IPS-15b (cell line): ENCODE data around the gene MVP.

ENCODE experiments used
- H3K27me3 ChIP-seq: one replicate; pipeline ENCODE4 v1.6.1; 2013; ENCODE audit warnings: low read length; ENCODE audit not compliant: control insufficient read depth, insufficient read depth
- H3K36me3 ChIP-seq: one replicate; pipeline ENCODE4 v1.6.1; 2013; ENCODE audit warnings: low read length; ENCODE audit not compliant: control insufficient read depth, insufficient read depth
- H3K4me1 ChIP-seq: one replicate; pipeline ENCODE4 v1.6.1; 2013; ENCODE audit warnings: mild to moderate bottlenecking, low read length; ENCODE audit not compliant: control insufficient read depth, insufficient read depth
- H3K4me3 ChIP-seq: one replicate; pipeline ENCODE4 v1.5.1; 2013; ENCODE audit warnings: low read depth, low read length
- H3K9ac ChIP-seq: one replicate; pipeline ENCODE4 v1.6.1; 2013; ENCODE audit warnings: low read depth, mild to moderate bottlenecking, low read length
- H3K9me3 ChIP-seq: one replicate; pipeline ENCODE4 v1.6.1; 2013; ENCODE audit warnings: mild to moderate bottlenecking, low read length; ENCODE audit not compliant: control insufficient read depth, insufficient read depth

Gene MVP

DNA sequence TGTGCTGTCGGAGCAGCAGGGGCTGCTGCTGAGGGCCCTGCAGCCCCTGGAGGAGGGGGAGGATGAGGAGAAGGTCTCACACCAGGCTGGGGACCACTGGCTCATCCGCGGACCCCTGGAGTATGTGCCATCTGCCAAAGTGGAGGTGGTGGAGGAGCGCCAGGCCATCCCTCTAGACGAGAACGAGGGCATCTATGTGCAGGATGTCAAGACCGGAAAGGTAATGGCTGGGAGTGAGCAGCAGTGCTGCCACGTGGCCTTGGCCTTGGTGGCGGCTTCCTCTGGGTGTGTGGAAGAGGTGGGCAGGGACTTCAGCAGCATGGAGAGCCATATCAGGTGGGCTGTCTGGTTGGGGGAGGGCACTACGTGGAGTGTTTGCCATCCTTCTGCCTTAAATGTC is 20.0 kb downstream of the MVP start:
- no peaks in the 10 kb centered on the region for H3K27me3 ChIP-seq
- no peak overlapping the region for H3K9ac ChIP-seq
- no peaks in the 10 kb centered on the region for H3K36me3 ChIP-seq
- H3K4me3 ChIP-seq: no peak overlapping the region
- H3K4me1 ChIP-seq: no peaks in the 10 kb centered on the region
- no peaks in the 10 kb centered on the region for H3K9me3 ChIP-seq

DNA sequence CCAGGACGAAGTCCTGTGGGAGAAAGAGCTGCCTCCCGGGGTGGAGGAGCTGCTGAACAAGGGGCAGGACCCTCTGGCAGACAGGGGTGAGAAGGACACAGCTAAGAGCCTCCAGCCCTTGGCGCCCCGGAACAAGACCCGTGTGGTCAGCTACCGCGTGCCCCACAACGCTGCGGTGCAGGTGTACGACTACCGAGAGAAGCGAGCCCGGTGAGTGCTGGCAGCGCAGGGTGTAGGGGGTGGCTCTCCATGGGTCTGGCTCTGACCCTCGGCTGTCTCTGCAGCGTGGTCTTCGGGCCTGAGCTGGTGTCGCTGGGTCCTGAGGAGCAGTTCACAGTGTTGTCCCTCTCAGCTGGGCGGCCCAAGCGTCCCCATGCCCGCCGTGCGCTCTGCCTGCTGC is 21.4 kb downstream of the MVP start:
- Histone ChIP-seq H3K9me3 (no peaks in the 10 kb centered on the region), H3K4me3 (no peak overlapping the region), H3K4me1 (no peaks in the 10 kb centered on the region), H3K27me3 (no peaks in the 10 kb centered on the region), H3K36me3 (no peaks in the 10 kb centered on the region), H3K9ac (no peak overlapping the region)

DNA sequence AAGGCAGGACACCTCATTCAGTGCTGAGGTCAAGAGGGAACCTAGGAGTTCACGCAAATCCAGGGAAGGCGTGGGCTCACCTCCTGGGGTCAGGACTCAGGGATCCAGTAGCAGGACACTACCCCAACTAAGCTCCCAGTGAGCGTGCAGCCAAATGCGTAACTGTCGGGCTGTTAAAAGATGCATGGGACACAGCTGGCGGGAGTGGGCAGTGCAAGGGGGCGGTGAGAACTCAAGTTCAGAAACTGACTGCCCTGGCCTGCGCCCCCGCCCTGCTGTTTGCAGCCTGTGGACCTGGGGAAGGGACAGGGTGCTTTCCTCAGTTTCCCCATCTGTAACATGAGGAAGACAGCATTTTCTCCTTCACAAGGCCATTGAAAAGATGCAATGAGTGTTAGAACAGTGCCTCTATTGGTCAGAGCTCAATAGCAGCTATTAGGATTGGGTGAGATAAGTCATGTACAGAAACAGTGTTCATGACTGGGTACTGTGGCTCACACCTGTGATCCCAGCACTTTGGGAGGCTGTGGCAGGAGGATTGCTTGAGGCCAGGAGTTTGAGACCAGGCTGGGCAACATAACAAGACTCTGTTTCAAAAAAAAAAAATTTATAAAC is 22.6 kb downstream of the MVP start:
- no peak overlapping the region for H3K4me3 ChIP-seq
- H3K4me1 ChIP-seq: no peaks in the 10 kb centered on the region
- no peaks in the 10 kb centered on the region for H3K9me3 ChIP-seq
- no peak overlapping the region for H3K9ac ChIP-seq
- H3K27me3 ChIP-seq: no peaks in the 10 kb centered on the region
- no peaks in the 10 kb centered on the region for H3K36me3 ChIP-seq

DNA sequence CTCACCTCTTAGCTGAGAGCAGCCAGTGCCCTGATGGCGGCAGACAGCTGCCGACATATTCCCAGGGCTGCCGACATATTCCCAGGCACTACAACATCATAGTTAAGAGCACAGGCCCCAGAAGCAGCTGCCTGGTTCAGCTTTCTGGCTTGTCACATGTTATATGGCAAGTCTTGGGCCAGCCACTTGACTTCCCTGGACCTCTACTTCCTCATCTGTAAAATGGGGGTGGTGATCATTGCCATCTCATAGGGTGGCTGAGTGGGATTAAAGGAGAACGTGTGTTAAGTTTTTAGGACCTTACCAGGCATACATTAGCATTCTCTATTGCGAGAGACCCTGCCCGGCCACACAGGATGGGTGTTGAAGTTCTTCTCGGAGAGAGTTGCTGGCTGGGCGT is 23.7 kb downstream of the MVP start:
- H3K4me1 ChIP-seq: no peaks in the 10 kb centered on the region
- H3K36me3 ChIP-seq: no peaks in the 10 kb centered on the region
- H3K4me3 ChIP-seq: no peak overlapping the region
- H3K27me3 ChIP-seq: no peaks in the 10 kb centered on the region
- H3K9me3 ChIP-seq: no peaks in the 10 kb centered on the region
- no peak overlapping the region for H3K9ac ChIP-seq

DNA sequence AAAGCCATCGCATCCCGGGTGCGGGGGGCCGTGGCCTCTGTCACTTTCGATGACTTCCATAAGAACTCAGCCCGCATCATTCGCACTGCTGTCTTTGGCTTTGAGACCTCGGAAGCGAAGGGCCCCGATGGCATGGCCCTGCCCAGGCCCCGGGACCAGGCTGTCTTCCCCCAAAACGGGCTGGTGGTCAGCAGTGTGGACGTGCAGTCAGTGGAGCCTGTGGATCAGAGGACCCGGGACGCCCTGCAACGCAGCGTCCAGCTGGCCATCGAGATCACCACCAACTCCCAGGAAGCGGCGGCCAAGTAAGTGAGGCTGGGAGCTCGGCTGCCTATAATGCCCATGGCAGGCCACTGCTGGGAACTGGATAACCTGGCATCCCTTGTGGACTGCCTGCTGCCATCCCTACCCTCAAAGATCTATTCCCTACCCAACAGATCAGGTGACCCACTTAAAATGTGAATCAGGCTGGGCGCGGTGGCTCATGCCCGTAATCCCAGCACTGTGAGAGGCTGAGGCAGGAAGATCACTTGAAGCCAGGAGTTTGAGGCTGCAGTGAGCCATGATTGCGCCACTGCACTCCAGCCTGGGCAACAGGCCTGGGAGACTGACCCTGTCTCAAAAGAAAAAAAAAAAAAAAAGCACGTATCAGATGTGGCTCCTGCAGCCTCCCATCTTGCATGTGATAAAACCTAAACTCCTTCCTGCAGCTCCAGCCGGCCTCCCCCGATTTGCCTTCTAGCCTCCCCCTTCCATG is 24.5 kb downstream of the MVP start:
- no peaks in the 10 kb centered on the region for H3K4me1 ChIP-seq
- H3K27me3 ChIP-seq: no peaks in the 10 kb centered on the region
- H3K9me3 ChIP-seq: no peaks in the 10 kb centered on the region
- H3K9ac ChIP-seq: no peak overlapping the region
- H3K4me3 ChIP-seq: no peak overlapping the region
- no peaks in the 10 kb centered on the region for H3K36me3 ChIP-seq

DNA sequence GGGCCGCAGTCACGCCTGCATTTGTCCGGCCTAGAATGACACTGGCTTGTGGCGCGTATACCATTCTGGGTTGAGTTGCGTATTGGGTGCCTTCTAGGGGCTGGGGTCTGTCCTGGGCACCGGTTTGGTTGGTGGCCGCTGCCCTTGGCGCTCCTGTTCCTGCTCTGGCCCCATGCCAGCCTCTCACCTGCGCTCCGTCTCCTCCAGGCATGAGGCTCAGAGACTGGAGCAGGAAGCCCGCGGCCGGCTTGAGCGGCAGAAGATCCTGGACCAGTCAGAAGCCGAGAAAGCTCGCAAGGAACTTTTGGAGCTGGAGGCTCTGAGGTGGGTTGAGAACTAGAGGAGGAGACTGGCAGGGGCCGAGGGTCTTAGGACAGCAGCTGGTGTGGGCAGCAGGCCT is 25.4 kb downstream of the MVP start:
- no peaks in the 10 kb centered on the region for H3K4me1 ChIP-seq
- no peak overlapping the region for H3K4me3 ChIP-seq
- no peak overlapping the region for H3K9ac ChIP-seq
- H3K27me3 ChIP-seq: no peaks in the 10 kb centered on the region
- H3K36me3 ChIP-seq: no peaks in the 10 kb centered on the region
- no peaks in the 10 kb centered on the region for H3K9me3 ChIP-seq

DNA sequence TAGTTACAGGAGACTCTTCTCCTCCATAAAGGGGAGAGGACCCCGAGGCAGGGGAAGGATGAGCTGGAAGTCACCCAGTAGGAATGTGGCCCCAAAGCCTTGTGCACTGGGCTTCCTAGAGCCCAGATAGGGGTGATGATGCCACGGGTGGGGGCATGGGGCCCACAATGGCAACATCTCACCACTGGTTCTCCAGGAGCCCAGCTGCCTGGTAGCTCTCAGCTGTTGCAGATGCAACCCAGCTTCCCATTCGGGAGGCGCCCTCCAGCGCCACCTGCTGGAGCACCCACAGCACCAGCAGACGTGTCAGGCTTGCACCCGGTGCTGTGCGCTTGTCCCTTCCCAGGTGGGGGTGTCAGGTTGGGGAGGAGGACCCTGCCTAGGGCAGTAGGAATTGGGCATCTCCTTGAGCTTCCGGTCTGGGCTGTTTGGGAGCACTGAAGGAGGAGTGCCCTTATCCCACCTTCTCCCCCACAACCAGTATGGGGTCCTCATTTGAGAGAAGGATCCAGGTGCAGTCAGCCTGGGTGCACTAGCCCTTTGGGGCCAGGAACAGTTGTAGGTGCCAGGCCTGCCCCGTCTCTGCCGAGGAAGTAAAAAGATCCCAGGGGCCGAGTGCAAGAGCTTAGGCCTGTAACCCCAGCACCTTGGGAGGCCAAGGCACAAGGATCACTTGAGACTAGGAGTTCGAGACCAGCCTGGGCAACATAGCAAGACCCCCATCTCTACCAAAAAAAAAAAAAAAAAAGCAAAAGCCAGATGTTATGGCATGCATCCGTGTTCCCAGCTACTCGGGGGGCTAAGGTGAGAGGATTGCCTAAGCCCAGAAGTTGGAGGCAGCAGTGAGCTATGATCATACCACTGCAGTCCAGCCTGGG is 28.4 kb downstream of the MVP start:
- no peaks in the 10 kb centered on the region for H3K36me3 ChIP-seq
- no peaks in the 10 kb centered on the region for H3K4me1 ChIP-seq
- no peaks in the 10 kb centered on the region for H3K9me3 ChIP-seq
- no peaks in the 10 kb centered on the region for H3K27me3 ChIP-seq
- no peak overlapping the region for H3K9ac ChIP-seq
- no peak overlapping the region for H3K4me3 ChIP-seq

DNA sequence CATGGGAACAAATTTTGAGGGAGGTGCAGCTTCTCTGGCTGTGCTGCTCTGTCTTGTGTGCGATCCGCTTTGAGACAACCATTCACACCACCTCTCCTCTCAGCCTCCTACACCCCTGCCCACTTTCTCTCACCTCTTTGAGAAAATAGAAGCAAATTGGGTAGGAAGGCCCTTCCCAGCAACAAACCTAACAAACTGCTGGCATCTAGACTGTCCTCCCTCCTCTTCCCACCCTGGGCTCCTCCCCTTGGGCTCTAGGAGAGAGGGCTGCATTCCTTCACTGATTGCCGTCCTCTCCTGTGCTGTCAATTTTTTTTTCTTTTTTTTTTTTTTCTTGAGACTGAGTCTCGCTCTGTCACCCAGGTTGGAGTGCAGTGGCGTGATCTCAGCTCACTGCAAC is 29.2 kb downstream of the MVP start:
- Histone ChIP-seq H3K9ac (no peak overlapping the region), H3K36me3 (no peaks in the 10 kb centered on the region), H3K9me3 (no peaks in the 10 kb centered on the region), H3K27me3 (no peaks in the 10 kb centered on the region), H3K4me3 (no peak overlapping the region), H3K4me1 (no peaks in the 10 kb centered on the region)

DNA sequence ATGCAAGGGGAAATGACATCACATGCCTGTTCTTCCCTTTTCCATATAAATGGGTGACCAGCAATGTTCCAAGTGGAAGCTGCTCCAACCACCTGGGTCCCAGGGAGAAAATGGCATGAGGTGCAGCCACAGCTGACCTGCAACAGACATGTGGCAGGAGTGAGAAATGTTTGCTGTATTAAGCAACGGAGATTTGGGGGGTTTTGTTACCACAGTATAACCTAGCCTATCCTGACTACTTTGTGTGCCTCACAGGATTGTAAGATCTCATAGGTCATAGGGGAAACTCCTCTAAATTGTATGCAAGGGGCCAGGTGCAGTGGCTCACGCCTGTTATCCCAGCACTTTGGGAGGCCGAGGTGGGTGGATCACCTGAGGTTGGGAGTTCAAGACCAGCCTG is 30.7 kb downstream of the MVP start:
- H3K4me1 ChIP-seq: no peaks in the 10 kb centered on the region

DNA sequence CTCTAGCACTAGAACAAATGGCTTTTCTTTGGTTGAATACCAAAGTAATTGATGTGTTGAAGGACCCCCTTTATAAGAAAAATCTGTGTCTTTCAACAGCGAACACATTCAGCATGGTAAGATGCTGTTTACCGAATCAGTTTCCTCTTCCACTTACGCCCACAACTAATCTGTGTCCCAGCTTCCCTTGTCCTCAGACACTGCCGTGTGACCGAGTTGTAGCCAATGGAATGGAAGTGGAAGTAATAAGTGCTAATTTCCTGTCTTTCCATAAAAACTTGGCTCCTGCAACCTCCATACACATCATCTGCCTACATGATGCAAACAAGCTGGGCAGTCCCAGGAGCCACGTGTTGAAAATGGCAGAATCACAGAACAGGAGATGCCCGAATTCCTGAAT is 32.4 kb downstream of the MVP start:
- Histone ChIP-seq H3K4me3 (no peak overlapping the region), H3K4me1 (no peaks in the 10 kb centered on the region), H3K27me3 (no peaks in the 10 kb centered on the region), H3K9me3 (no peaks in the 10 kb centered on the region), H3K9ac (no peak overlapping the region), H3K36me3 (no peaks in the 10 kb centered on the region)

More for the DNA sequence above, 30.7 kb downstream of the MVP start:
- Histone ChIP-seq H3K9ac (no peak overlapping the region), H3K4me3 (no peak overlapping the region), H3K9me3 (no peaks in the 10 kb centered on the region), H3K36me3 (no peaks in the 10 kb centered on the region), H3K27me3 (no peaks in the 10 kb centered on the region)

DNA sequence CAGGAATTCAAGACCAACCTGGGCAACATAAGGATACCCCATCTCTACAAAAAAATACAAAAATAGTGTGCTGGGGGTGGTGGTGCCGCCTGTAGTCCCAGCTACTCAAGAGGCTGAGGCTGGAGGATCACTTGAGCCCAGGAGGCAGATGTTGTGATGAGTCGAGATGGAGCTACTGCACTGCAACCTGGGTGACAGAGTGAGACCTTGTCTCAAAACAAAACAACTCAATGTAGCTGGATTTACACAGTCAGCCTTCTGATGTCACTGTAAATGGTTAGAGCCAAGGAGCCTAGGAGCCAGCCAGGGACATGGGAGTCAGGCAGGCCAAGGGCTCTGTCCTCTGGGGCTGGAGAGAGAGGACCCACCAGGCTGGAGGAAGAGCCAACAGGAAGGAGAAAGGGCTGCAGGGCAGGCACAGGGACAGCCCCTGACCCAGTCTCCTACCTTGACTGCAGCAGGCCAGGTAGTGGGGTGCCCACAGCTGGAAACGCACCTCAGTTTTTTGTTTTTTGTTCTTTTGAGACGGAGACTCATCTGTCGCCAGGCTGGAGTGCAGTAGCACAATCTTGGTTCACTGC is 34.3 kb downstream of the MVP start:
- Histone ChIP-seq H3K4me1 (no peaks in the 10 kb centered on the region), H3K4me3 (no peak overlapping the region), H3K27me3 (no peaks in the 10 kb centered on the region), H3K9ac (no peak overlapping the region), H3K9me3 (no peaks in the 10 kb centered on the region), H3K36me3 (peaks cover 4% of the 10 kb centered on the region)
